ENCODE results near the gene LAMA2.

The LAMA2 gene

GRCh38 chr6:129022011-129022553 lies 139.1 kb downstream of the LAMA2 start:
- TF ChIP-seq CTBP1 (IDR thresholded peaks at IDR 0.05; ENCODE audit: borderline replicate concordance): no peak
- TF ChIP-seq, protein P1, sequence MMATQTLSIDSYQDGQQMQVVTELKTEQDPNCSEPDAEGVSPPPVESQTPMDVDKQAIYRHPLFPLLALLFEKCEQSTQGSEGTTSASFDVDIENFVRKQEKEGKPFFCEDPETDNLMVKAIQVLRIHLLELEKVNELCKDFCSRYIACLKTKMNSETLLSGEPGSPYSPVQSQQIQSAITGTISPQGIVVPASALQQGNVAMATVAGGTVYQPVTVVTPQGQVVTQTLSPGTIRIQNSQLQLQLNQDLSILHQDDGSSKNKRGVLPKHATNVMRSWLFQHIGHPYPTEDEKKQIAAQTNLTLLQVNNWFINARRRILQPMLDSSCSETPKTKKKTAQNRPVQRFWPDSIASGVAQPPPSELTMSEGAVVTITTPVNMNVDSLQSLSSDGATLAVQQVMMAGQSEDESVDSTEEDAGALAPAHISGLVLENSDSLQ (IDR thresholded peaks at IDR 0.05): no peak
- no peak for TF ChIP-seq NFRKB (IDR thresholded peaks at IDR 0.05)
- TF ChIP-seq ZNF384 (IDR thresholded peaks at IDR 0.05): no peak
- no peak for TF ChIP-seq ELF4 (IDR thresholded peaks at IDR 0.05)
- POLR2A ChIA-PET: no interaction called here
- CTCF ChIA-PET: no interaction called here

GRCh38 chr6:129026601-129027000 lies 143.7 kb downstream of the LAMA2 start:
- CTCF ChIA-PET: no interaction called here
- no peak for DNase-seq (ENCODE audit: extremely low spot score)
- POLR2A ChIA-PET: no interaction called here
- TF ChIP-seq FOXA1 (IDR thresholded peaks at IDR 0.05) (no peak), SP1 (IDR thresholded peaks at IDR 0.05) (no peak), CTBP1 (IDR thresholded peaks at IDR 0.05; ENCODE audit: borderline replicate concordance) (no peak), BHLHE40 (IDR thresholded peaks at IDR 0.05; ENCODE audit: borderline replicate concordance) (no peak), L3MBTL2 (conservative IDR thresholded peaks at IDR 0.05) (no peak), ELF4 (IDR thresholded peaks at IDR 0.05) (no peak), NFRKB (IDR thresholded peaks at IDR 0.05) (no peak), SUZ12 (IDR thresholded peaks at IDR 0.05) (no peak), FOXM1 (IDR thresholded peaks at IDR 0.05; ENCODE audit: borderline replicate concordance) (no peak), ARNT (IDR thresholded peaks at IDR 0.05) (no peak), FOXK2 (IDR thresholded peaks at IDR 0.05) (no peak), HDGF (IDR thresholded peaks at IDR 0.05; ENCODE audit: borderline replicate concordance) (no peak), LEF1 (IDR thresholded peaks at IDR 0.05; ENCODE audit: borderline replicate concordance) (no peak), TARDBP (IDR thresholded peaks at IDR 0.05) (no peak), ZNF384 (IDR thresholded peaks at IDR 0.05) (no peak)
- TF ChIP-seq, protein P1 (IDR thresholded peaks at IDR 0.05): no peak

More at GRCh38 chr6:129022011-129022553, 139.1 kb downstream of the LAMA2 start:
- no peak for DNase-seq (ENCODE audit: extremely low spot score)

- TF ChIP-seq ARNT (IDR thresholded peaks at IDR 0.05) (no peak), TARDBP (IDR thresholded peaks at IDR 0.05) (no peak), ZNF384 (IDR thresholded peaks at IDR 0.05) (no peak), ELF4 (IDR thresholded peaks at IDR 0.05) (no peak), HDGF (IDR thresholded peaks at IDR 0.05; ENCODE audit: borderline replicate concordance) (no peak), FOXM1 (IDR thresholded peaks at IDR 0.05; ENCODE audit: borderline replicate concordance) (no peak), SP1 (IDR thresholded peaks at IDR 0.05) (no peak), L3MBTL2 (conservative IDR thresholded peaks at IDR 0.05) (no peak), FOXA1 (IDR thresholded peaks at IDR 0.05) (no peak), NFRKB (IDR thresholded peaks at IDR 0.05) (no peak)
- TF ChIP-seq, protein P1 (IDR thresholded peaks at IDR 0.05): no peak
- CTCF ChIA-PET: no interaction called here
- DNase-seq (ENCODE audit: extremely low spot score): no peak
- POLR2A ChIA-PET: no interaction called here
Measured at GRCh38 chr6:129029778-129030177, 146.8 kb downstream of the LAMA2 start.

- ChIA-PET CTCF (no interaction called here), POLR2A (no interaction called here)
Measured at GRCh38 chr6:129030215-129030614, 147.3 kb downstream of the LAMA2 start.

DNA sequence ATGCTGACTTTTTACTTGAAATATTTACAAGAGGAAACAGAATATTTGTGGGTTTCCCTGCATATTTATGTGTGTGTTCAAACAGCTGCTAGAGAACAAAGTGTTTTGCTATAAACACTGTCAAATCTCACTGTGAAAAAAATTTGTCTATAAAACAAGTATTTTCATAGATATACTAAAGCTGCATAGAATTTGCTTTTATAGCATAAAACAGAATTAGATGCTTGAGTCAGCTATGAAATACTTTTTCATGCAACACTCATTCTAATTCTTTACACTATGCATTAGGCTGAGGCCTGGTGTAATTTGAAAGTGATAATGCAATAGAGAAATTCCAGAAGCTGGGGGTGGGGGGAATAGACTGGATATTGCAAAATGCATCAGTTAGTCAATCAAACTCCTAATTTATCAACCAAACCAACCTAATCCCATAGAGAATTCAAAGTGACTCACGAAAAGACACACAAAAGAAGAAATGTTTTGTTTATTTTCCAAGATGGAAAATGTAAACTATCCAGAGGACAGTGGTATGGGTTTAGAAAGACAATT lies 148.2 kb downstream of the LAMA2 start:
- ChIA-PET CTCF (no interaction called here), POLR2A (no interaction called here)
- TF ChIP-seq CTBP1 (IDR thresholded peaks at IDR 0.05; ENCODE audit: borderline replicate concordance): no peak
- no peak for TF ChIP-seq SUZ12 (IDR thresholded peaks at IDR 0.05)
- TF ChIP-seq BHLHE40 (IDR thresholded peaks at IDR 0.05; ENCODE audit: borderline replicate concordance): no peak
- TF ChIP-seq ZNF384 (IDR thresholded peaks at IDR 0.05): no peak
- TF ChIP-seq HDGF (IDR thresholded peaks at IDR 0.05; ENCODE audit: borderline replicate concordance): no peak
- TF ChIP-seq, protein P1 (IDR thresholded peaks at IDR 0.05): no peak
- no peak for DNase-seq (ENCODE audit: extremely low spot score)

More at GRCh38 chr6:129030215-129030614, 147.3 kb downstream of the LAMA2 start:
- DNase-seq (ENCODE audit: extremely low spot score): no peak
- no peak for TF ChIP-seq FOXK2 (IDR thresholded peaks at IDR 0.05)
- TF ChIP-seq TARDBP (IDR thresholded peaks at IDR 0.05): no peak
- TF ChIP-seq SP1 (IDR thresholded peaks at IDR 0.05): no peak
- no peak for TF ChIP-seq FOXM1 (IDR thresholded peaks at IDR 0.05; ENCODE audit: borderline replicate concordance)
- TF ChIP-seq LEF1 (IDR thresholded peaks at IDR 0.05; ENCODE audit: borderline replicate concordance): no peak
- TF ChIP-seq ARNT (IDR thresholded peaks at IDR 0.05): no peak
- no peak for TF ChIP-seq SUZ12 (IDR thresholded peaks at IDR 0.05)
- no peak for TF ChIP-seq ZNF384 (IDR thresholded peaks at IDR 0.05)
- no peak for TF ChIP-seq NFRKB (IDR thresholded peaks at IDR 0.05)
- no peak for TF ChIP-seq L3MBTL2 (conservative IDR thresholded peaks at IDR 0.05)
- TF ChIP-seq FOXA1 (IDR thresholded peaks at IDR 0.05): no peak
- TF ChIP-seq BHLHE40 (IDR thresholded peaks at IDR 0.05; ENCODE audit: borderline replicate concordance): no peak
- no peak for TF ChIP-seq HDGF (IDR thresholded peaks at IDR 0.05; ENCODE audit: borderline replicate concordance)

DNA sequence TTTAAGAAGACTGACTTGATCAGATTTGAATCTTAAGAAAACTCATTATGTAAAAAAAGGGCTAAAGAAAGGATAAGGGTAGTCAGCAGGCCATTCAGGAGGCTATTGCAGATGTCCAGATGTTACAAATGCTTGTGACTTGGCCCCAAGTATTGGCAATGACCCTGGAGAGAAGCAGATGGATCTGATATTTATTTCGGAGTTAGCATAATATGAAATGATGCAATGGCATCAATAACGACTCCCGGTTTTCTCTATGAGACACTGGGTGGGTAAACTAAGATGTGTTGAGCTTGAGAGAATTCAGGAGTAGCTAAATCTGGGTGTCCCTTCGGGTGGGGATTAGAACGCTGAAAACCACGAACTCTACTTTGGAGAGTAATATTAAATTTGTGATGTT lies 149.7 kb downstream of the LAMA2 start:
- POLR2A ChIA-PET: no interaction called here
- TF ChIP-seq ARNT (IDR thresholded peaks at IDR 0.05) (no peak), L3MBTL2 (conservative IDR thresholded peaks at IDR 0.05) (no peak), FOXM1 (IDR thresholded peaks at IDR 0.05; ENCODE audit: borderline replicate concordance) (no peak), FOXK2 (IDR thresholded peaks at IDR 0.05) (no peak), ELF4 (IDR thresholded peaks at IDR 0.05) (no peak), ZNF384 (IDR thresholded peaks at IDR 0.05) (no peak), LEF1 (IDR thresholded peaks at IDR 0.05; ENCODE audit: borderline replicate concordance) (no peak), FOXA1 (IDR thresholded peaks at IDR 0.05) (no peak), TARDBP (IDR thresholded peaks at IDR 0.05) (no peak), SUZ12 (IDR thresholded peaks at IDR 0.05) (no peak)
- TF ChIP-seq, protein P1 (IDR thresholded peaks at IDR 0.05): no peak

More for the DNA sequence above, 149.7 kb downstream of the LAMA2 start:
- CTCF ChIA-PET: no interaction called here
- DNase-seq (ENCODE audit: extremely low spot score): no peak
